Measurements from ENCODE around the gene EIF3C.
"Not testable (repeated sequence)": the region's sequence is repeated elsewhere in the genome, so short reads cannot be mapped to it uniquely, and the experiment has no call there.

Gene EIF3C

DNA sequence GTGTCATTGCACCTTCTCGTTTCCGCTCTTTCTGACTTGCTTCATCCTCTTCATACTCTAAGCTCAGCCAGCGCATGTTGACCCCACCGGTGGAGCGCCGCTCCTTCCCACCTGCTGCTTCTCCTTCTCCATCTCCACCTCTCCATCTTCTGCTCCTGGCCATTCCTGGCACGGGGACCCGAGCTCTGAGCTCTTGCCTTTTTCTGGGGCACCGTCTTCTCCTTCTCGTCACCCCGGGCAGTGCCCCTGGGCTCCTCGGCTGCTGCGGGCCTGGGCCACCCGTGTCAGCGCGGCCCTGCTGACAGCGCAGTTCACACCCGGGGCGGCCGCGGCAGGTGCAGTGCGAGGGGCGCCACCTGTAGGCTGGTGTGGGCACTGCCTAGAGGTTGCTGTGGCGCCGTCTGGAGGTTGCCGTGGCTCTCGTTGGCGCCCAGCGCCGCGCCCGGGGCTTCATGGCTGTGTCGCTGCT, 38.8 kb downstream of the EIF3C start:
- DNase-seq = not testable (repeated sequence)

- DNase-seq = not testable (repeated sequence)
Observed at GRCh38 chr16:28750469-28751067, 39.3 kb downstream of the EIF3C start.

- not testable (repeated sequence) for DNase-seq
Observed at GRCh38 chr16:28751487-28751886, 40.2 kb downstream of the EIF3C start, which contains the start of gene NPIPB9. NPIPB9 (plus strand) TSS chr16:28751787.

DNA sequence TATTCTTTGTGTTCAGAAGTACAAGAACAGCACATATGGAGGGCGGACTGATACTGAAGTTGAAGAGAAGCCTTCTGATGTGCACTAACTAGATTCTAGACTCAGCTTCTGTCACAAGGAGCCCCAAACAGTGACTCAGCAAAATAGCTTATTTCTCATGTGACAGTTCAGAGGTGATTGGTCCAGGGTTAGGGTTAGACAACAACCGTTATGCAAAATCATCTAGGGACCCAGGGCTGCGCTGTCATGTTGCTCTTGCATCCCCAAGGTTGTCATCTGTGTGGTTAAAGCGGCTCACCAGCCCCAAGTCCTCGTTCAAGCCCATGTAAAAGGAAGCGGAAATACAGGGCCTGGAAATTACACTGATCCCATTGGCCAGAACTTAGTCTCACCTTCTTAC, 70.4 kb downstream of the EIF3C start:
- DNase-seq = not testable (repeated sequence)

GRCh38 chr16:28782357-28782756, 71.1 kb downstream of the EIF3C start:
- not testable (repeated sequence) for DNase-seq
